ENCODE measurements around the gene GRIP1.

The GRIP1 gene

DNA sequence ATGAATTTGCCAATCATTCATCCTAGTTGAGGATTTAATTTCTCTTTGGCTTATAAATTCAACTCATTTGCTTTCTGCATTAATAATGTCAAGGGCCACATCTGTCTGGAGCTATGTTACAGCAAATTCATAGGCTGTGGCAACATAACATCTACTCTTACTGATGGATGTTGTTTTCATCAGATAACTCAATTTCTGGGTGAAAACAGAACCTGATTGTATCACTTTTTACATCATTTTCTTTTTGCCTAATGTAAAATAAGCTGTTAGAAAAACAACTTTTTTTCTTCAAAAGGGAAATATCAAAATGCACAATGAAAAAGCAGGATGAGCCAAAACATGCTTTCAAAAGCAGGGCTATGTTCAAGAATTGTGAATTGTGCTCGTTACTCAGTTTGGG is 303.3 kb downstream of the GRIP1 start:
- DNase-seq: no peak

DNA sequence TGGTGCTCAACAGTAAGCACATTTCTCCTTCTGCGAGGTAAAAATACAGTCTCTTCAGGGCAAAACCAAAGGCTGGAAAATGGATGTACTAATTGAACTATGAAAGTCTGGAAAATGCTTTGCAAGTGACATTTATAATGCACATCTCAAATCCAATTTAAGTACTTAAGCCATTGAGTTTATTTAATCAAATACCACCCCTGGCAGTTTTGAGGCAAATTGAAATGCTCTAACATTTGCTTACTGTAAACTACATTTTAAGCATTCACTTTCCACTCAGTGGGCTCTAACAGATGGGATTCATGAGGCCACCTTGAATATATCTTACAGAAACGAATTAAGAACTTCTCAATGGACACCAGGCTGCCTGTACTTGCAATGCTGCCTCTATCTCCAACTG is 306.9 kb downstream of the GRIP1 start:
- no peak for DNase-seq

- no peak for DNase-seq
These were observed 311.7 kb downstream of the GRIP1 start for GRCh38 chr12:66367015-66367667.

DNA sequence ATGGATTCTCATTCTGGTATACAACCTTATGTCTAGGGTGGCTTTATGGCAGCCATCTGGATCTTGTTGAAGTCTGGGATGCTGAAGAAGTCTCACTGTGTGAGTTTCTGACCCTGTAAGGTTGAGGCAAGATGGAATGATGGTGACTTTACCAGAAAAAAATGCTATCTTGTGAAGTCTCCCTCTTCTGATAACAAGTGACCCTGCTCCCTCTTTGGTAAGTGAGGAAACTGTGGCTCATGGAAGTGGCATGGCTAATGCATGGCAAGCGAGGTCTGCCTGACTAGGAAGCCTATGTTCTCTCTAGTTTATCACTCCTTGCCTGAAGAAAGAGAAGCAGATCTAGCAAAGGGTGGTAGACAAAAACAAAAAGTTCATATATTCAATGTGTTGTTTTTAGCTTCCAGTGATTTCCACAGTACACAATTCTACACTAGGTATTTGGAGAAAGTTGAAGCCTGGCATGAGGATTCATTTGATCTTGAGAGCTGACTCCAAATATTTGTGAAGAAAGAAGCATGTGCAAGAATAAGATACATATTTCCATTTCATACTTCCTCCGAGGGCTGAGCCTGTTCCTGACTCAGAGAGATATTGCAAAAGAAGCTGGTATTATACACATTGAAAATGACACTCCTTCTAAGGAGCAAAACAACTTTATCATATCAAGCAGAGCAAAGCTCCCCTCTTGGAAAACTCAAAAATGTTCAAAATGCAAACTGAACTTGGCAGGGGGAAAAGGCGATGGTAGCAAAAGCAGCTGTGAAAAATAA is 313.0 kb downstream of the GRIP1 start:
- DNase-seq: no peak

GRCh38 chr12:66361703-66362102 is 317.2 kb downstream of the GRIP1 start:
- DNase-seq: no peak

- no peak for DNase-seq
These were observed 319.6 kb downstream of the GRIP1 start for GRCh38 chr12:66359300-66359699.

DNA sequence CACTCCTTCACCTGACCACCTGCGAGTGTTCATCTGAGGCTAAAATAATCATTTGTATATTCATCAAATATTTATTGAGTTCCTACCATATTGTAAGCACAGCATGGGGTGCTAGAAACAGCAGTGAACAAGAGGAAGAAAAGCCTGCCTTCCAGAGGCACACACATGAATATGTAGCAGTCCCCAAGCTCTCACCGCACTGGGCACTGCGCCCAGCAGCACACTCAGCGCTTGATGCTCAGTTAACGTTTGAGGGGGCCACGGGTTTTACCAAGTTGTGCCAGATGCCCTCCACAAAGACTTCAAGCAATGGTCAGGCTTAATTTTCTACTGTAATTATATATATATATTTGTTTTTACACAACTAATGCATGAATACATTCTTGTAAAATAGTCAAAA is 324.6 kb downstream of the GRIP1 start:
- no peak for DNase-seq

GRCh38 chr12:66352899-66353298 is 326.0 kb downstream of the GRIP1 start:
- DNase-seq: no peak

GRCh38 chr12:66352197-66352596 is 326.7 kb downstream of the GRIP1 start:
- DNase-seq: peak in 1 of 3 experiments; percentile 34

DNA sequence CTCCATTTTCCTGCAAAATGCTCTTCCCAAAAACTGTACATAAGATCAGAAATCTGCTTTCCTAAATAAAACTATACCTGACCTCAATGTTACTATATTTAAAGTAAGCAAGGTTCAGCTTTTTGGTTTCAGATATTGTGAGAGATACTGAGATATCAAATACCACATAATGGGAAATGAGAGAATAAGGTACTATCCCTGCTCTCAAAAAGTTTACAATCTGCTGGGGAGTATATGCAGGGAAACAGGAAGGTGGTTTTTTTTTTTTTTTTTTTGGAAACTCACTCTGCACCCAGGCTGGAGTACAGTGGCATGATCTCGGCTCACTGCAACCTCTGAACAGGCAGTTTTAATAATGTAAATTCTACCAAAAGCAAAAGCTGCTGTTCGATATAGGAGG is 327.6 kb downstream of the GRIP1 start:
- DNase-seq: no peak

- DNase-seq: no peak
These were observed 332.9 kb downstream of the GRIP1 start for GRCh38 chr12:66345956-66346355.

DNA sequence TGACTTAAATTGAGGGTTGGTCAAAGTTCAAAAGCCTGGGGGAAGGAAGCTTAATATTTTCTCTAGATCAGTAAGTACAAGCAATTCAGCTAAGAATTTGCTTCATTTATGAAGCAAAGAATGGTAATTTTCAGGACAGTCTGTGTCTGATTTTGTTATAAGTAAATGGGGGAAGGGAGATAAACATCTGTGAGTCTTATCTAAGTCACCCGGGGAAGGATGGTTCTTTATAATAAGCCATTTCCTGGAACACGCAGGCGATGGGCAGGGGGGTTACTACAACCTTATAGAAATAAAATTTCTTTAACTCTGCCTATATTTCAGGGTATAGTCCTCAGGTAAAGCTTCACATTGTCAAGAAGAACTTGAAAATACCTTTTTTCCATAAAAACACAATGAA is 333.7 kb downstream of the GRIP1 start:
- DNase-seq: no peak

GRCh38 chr12:66341126-66341525 is 337.8 kb downstream of the GRIP1 start:
- DNase-seq: no peak

DNA sequence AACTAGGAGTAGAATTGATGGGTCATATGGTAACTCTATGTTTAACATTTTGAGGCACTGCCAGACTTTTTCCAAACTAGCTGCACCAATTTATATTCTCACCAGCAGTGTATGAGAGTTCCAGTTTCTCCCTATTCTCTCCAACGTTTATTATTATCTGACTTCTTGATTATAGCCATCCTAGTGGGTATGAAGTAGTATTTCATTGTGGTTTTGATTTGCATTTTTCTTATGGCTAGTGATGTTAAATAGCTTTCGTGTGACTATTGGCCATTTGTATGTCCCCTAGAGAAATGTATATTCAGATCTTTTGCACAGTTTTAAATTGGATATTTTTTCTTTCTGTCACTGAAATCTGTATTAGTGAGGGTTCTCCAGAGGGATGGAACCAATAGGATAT is 338.7 kb downstream of the GRIP1 start:
- no peak for DNase-seq

GRCh38 chr12:66337381-66338010 is 341.4 kb downstream of the GRIP1 start:
- no peak for DNase-seq

DNA sequence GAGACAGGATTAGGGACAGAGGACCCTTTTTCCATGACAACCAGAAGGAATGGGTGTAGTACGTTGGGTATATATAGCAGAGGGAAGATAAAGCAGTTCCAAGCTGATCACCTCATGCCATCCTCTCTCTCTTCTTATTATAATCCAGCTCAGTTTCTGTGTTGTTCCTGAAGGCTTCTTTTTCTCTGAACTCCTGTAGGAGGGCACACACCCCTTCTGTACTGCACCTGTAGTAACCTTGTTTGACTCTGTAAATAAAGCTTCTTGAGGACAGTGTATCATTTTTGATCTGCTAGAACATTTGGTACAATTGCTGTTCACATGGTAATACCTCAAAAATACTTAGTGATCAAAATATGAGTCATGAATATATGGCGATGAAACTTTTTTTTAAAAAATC is 343.1 kb downstream of the GRIP1 start:
- no peak for DNase-seq

- DNase-seq: no peak
These were observed 347.1 kb downstream of the GRIP1 start for GRCh38 chr12:66331814-66332213.

DNA sequence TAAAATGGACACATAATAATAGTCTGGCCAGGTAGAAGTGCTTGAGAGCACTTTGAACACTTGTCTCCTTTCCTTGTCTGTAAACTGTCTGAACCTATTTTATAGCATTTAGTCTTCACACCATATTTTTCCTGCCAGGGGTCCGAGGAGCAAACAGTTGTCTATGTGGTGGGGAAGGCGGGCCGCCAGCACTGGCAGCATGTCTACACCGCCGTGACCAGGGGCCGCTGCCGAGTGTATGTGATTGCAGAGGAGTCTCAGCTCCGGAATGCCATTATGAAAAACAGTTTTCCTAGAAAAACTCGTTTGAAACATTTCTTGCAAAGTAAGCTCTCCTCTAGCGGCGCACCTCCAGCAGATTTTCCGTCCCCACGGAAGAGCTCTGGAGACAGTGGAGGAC is 347.9 kb downstream of the GRIP1 start:
- DNase-seq: no peak

DNA sequence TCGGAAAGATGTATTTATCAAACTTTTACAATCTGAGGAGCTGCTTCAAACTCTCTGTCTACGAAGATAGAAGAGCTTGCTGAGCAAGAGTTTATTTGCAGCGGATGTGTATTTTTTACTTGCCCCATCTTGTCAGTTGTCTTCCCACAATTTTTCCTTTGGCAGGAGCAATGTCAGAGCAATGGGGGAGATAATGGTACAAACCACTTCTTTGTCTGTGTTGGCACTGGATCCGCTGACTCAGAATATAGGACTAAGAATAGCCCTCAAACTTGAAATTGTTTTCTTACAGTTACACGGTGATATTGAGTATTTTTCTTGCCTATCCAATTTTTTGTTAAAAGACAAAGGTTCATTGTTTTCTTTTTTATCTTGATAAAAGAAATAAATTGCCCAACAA is 348.9 kb downstream of the GRIP1 start:
- no peak for DNase-seq

GRCh38 chr12:66323017-66323416 is 355.9 kb downstream of the GRIP1 start:
- DNase-seq: no peak

GRCh38 chr12:66321435-66321834 is 357.4 kb downstream of the GRIP1 start:
- no peak for DNase-seq

- DNase-seq: no peak
These were observed 357.9 kb downstream of the GRIP1 start for GRCh38 chr12:66320996-66321395.

DNA sequence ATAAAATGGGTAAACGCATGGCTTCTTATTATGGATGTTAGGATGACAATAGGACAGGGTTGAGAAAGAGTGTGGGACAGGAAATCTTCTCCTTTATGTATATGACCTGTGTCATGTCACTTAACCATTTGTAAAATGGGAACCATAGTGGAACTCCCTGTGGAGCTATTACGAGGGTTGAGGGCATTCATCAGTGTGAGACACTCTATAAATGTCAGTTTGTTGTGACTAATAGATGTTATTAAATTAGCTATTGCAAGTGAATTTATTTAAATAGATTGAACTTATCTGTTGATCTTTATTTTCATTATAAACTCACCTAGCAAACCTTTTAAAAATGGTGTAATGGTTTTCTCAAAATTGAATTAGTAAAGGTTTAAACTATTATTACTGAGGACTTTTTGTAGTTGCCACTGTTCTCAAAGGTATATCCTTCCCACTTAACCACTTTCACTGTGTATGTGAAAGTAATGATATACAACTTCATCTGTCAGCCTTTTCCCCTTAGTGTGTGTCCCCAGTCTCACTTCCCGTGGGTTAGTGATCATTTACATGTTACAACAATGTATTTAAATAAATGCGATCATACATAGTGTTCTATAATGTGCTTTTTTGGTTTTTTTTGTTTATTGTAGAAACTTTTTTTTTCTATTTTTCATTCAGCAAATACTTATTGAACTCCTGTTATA is 359.5 kb downstream of the GRIP1 start:
- peak in 1 of 3 experiments; percentile 29 for DNase-seq

DNA sequence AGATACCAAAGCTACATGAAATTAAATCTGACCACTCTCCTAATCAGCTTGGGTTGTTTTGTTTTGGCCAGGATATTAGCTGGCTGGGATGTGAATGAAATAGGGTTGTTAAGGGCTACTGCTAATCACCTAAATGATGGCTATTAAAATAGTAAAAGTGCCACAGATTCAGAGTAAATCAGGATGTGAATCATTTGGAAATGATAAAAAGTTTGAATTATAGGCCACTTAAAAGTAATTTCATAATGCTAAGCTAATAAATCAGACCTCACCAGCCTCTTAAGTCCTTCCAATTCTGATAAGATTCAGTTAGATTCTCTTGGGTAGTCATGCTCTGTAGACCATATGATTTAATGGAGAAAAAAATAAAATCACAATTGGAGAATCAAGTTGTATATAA is 364.6 kb downstream of the GRIP1 start:
- DNase-seq: peak in 1 of 3 experiments; percentile 25
